Mesenchymal stem cell (in vitro differentiated cells and primary cell): ENCODE measurements around the gene C14orf180. TPM values are rescaled to one million over a fixed set of nuclear protein-coding genes. Genes with fewer than 3 reads are reported as not detected.

ENCODE experiments used
- DNase-seq: peaks from one replicate; pipeline ENCODE4 v3.0.0-alpha.2; 2013
- H2AFZ ChIP-seq: one replicate; pipeline ENCODE4 v1.6.1; 2013; ENCODE audit warnings: low read depth, mild to moderate bottlenecking, control low read depth, inconsistent platforms, low read length, moderate library complexity
- H2AK5ac ChIP-seq: 2 replicates; pipeline ENCODE4 v1.6.1; 2013; ENCODE audit warnings: low read length, moderate library complexity, mild to moderate bottlenecking, inconsistent platforms; ENCODE audit not compliant: severe bottlenecking
- H2BK120ac ChIP-seq: one replicate; pipeline ENCODE4 v1.6.1; 2013; ENCODE audit warnings: low read depth, mild to moderate bottlenecking, inconsistent platforms, low read length, moderate library complexity
- H2BK12ac ChIP-seq, 2 experiments: one replicate each; pipeline ENCODE4 v1.6.1; 2013; ENCODE audit warnings: inconsistent platforms in 2 of 2, low read length in 2 of 2, mild to moderate bottlenecking in 2 of 2, moderate library complexity in 2 of 2, control low read depth in 1 of 2
- H2BK15ac ChIP-seq: one replicate; pipeline ENCODE4 v1.6.1; 2013; ENCODE audit warnings: mild to moderate bottlenecking, low read depth, inconsistent platforms; ENCODE audit not compliant: poor library complexity, severe bottlenecking
- H2BK5ac ChIP-seq: 2 replicates; pipeline ENCODE4 v1.6.1; 2013; ENCODE audit warnings: low read depth, mild to moderate bottlenecking, low read length, control low read depth, inconsistent platforms; ENCODE audit not compliant: poor library complexity, severe bottlenecking
- H3K14ac ChIP-seq, 2 experiments: one replicate each; pipeline ENCODE4 v1.6.1; 2013; ENCODE audit warnings: inconsistent platforms in 2 of 2, low read length in 2 of 2, control low read depth in 1 of 2, mild to moderate bottlenecking in 1 of 2, moderate library complexity in 1 of 2
- H3K18ac ChIP-seq, 2 experiments: one replicate each; pipeline ENCODE4 v1.6.1; 2013; ENCODE audit warnings: inconsistent platforms in 2 of 2, low read length in 2 of 2, control low read depth in 1 of 2, low read depth in 1 of 2, mild to moderate bottlenecking in 1 of 2
- H3K23ac ChIP-seq, 2 experiments: one replicate each; pipeline ENCODE4 v1.6.1; 2013; ENCODE audit warnings: inconsistent platforms in 2 of 2, low read length in 2 of 2, mild to moderate bottlenecking in 2 of 2, moderate library complexity in 2 of 2, control low read depth in 1 of 2
- H3K27ac ChIP-seq: 2 replicates; pipeline ENCODE4 v1.5.1; 2013; ENCODE audit warnings: mild to moderate bottlenecking, moderate library complexity, low read length, control low read depth, inconsistent platforms; ENCODE audit not compliant: poor library complexity, severe bottlenecking
- H3K27me3 ChIP-seq, 2 experiments: 2 replicates each; pipeline versions ENCODE4 v1.6.1 to v1.7.0; 2013; ENCODE audit warnings: low read length in 2 of 2, mild to moderate bottlenecking in 2 of 2, moderate library complexity in 2 of 2, control low read depth in 1 of 2, inconsistent platforms in 1 of 2; ENCODE audit not compliant: control insufficient read depth in 1 of 2, insufficient read depth in 1 of 2
- H3K36me3 ChIP-seq, 2 experiments: 2 replicates each; pipeline versions ENCODE4 v1.6.1 to v1.7.0; 2013; ENCODE audit warnings: low read length in 2 of 2, control low read depth in 1 of 2, inconsistent platforms in 1 of 2, low read depth in 1 of 2, mild to moderate bottlenecking in 1 of 2; ENCODE audit not compliant: insufficient read depth in 2 of 2, control insufficient read depth in 1 of 2
- H3K4ac ChIP-seq, 2 experiments: one replicate each; pipeline ENCODE4 v1.6.1; 2013; ENCODE audit warnings: inconsistent platforms in 2 of 2, low read length in 2 of 2, mild to moderate bottlenecking in 2 of 2, moderate library complexity in 2 of 2, control low read depth in 1 of 2, low read depth in 1 of 2
- H3K4me1 ChIP-seq: 2 replicates; pipeline ENCODE4 v1.6.1; 2013; ENCODE audit warnings: low read depth, low read length, control low read depth; ENCODE audit not compliant: control insufficient read depth, insufficient read depth
- H3K4me2 ChIP-seq: 2 replicates; pipeline ENCODE4 v1.6.1; 2013; ENCODE audit warnings: low read length, mild to moderate bottlenecking, inconsistent platforms; ENCODE audit not compliant: poor library complexity, severe bottlenecking
- H3K4me3 ChIP-seq, 2 experiments: 2 replicates each; pipeline versions ENCODE4 v1.5.1 to v1.7.0; 2013; ENCODE audit warnings: low read length in 2 of 2, mild to moderate bottlenecking in 2 of 2, control low read depth in 1 of 2, low read depth in 1 of 2; ENCODE audit not compliant: insufficient read depth in 1 of 2
- H3K79me1 ChIP-seq: replicated peaks from 2 replicates; pipeline ENCODE4 v1.6.1; 2013; ENCODE audit warnings: mild to moderate bottlenecking, control low read depth, low read length, inconsistent platforms; ENCODE audit not compliant: poor library complexity, severe bottlenecking
- H3K9ac ChIP-seq: 2 replicates; pipeline ENCODE4 v1.7.0; 2013; ENCODE audit warnings: mild to moderate bottlenecking, low read length, moderate library complexity
- H3K9me3 ChIP-seq: 2 replicates; pipeline ENCODE4 v1.7.0; 2013; ENCODE audit warnings: mild to moderate bottlenecking, low read length; ENCODE audit not compliant: control insufficient read depth
- H4K8ac ChIP-seq: one replicate; pipeline ENCODE4 v1.6.1; 2013; ENCODE audit warnings: inconsistent platforms, mild to moderate bottlenecking, low read length, moderate library complexity
- H4K91ac ChIP-seq: one replicate; pipeline ENCODE4 v1.6.1; 2013; ENCODE audit warnings: mild to moderate bottlenecking, low read length, inconsistent platforms
- WGBS: methylation state at CpG from one replicate; pipeline ENCODE4 v1.1.7; 2013; ENCODE audit warnings: mixed read lengths; 5-methylcytosine and 5-hydroxymethylcytosine counted together
- polyA plus RNA-seq, 2 experiments: library from polyadenylated mRNA; stranded (reverse); fragments of 200-250 nt; gene quantifications; one replicate each; pipeline ENCODE4 v1.2.3, GENCODE V29; 2013

Gene C14orf180
- polyA plus RNA-seq (2013, experiment 1 of 2): not detected
- not detected for polyA plus RNA-seq (2013, experiment 2 of 2)

DNA sequence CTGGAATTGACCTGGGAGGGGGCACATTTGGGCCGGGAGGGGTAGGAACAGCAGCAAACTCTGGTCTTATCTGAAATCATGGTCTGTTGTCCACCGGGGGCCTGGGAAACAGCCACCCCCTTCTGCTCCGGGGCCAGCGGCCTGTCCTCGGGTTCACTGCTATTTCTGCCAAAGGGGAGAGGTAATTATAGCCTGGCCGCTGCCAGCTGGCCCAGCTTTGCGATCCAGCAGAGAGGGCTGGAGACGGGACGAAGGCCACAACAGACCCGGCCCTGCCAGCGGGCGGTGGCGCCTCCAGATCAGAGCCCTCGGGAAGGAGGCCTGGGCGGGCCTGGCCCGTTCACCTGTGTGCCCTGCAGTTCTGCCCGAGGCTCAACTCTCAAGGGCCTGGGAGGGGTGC, at the start of gene C14orf180:
Gene C14orf180 (plus strand): TSS at position 258 of the 400 bp plus-strand sequence. CDS start 6,667 bp downstream, outside the sequence.
- Histone ChIP-seq H3K23ac (no peak within 1 kb of the TSS), H2AK5ac (no peak within 1 kb of the TSS), H2BK120ac (no peak within 1 kb of the TSS), H3K27me3 (peaks cover 14 to 81% of the 10 kb centered on the region in 2 experiments), H4K91ac (no peak within 1 kb of the TSS), H3K4me3 (no peak within 1 kb of the TSS), H3K4me1 (no peaks in the 10 kb centered on the region), H3K14ac (no peak within 1 kb of the TSS), H3K79me1 (no peaks in the 10 kb centered on the region), H3K18ac (no peak within 1 kb of the TSS), H3K27ac (no peak within 1 kb of the TSS), H2BK12ac (no peak within 1 kb of the TSS), H3K9me3 (no peaks in the 10 kb centered on the region), H3K4ac (no peak within 1 kb of the TSS), H3K36me3 (no peaks in the 10 kb centered on the region), H2BK15ac (no peak within 1 kb of the TSS), H3K9ac (no peak within 1 kb of the TSS), H4K8ac (no peak within 1 kb of the TSS), H2BK5ac (no peak within 1 kb of the TSS), H2AFZ (no peak within 1 kb of the TSS), H3K4me2 (no peak within 1 kb of the TSS)
- DNase-seq: no peak
- WGBS: 84% methylated on average over 17 of the region's 17 CpGs

DNA sequence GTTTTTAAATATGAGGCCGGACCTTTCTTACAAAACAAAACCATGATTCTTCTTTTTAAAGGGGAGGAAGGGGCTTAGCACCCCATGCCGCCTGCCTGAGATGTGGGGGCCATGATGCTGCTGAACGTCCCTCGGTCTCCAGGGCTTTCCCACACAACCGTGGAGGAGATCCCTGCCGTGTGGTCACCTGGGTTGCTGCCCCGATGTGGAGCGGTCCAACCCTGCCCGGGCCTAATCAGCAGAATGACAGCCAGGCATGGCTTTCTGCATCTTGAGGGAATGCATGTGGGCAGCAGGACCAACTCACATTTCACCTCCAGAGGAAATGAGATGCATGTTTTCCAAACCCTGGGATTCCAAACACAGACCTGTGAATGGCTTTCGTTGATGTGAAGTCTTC, 48.9 kb upstream of the C14orf180 start:
- Histone ChIP-seq H3K27ac (no peak overlapping the region), H4K8ac (no peak overlapping the region), H3K79me1 (no peaks in the 10 kb centered on the region), H2BK12ac (no peak overlapping the region), H3K27me3 (peaks cover 0 to 13% of the 10 kb centered on the region in 2 experiments), H4K91ac (no peak overlapping the region), H2AFZ (peak overlapping the region; percentile 44), H3K9me3 (peaks cover 13% of the 10 kb centered on the region), H2BK15ac (no peak overlapping the region), H3K4me2 (no peak overlapping the region), H3K36me3 (no peaks in the 10 kb centered on the region), H2BK120ac (no peak overlapping the region), H3K9ac (no peak overlapping the region), H3K4me3 (no peak overlapping the region), H3K4ac (no peak overlapping the region), H2BK5ac (no peak overlapping the region), H2AK5ac (no peak overlapping the region), H3K18ac (no peak overlapping the region), H3K14ac (no peak overlapping the region), H3K23ac (no peak overlapping the region), H3K4me1 (no peaks in the 10 kb centered on the region)
- DNase-seq: no peak
- WGBS: 86% methylated on average over 10 of the region's 10 CpGs

DNA sequence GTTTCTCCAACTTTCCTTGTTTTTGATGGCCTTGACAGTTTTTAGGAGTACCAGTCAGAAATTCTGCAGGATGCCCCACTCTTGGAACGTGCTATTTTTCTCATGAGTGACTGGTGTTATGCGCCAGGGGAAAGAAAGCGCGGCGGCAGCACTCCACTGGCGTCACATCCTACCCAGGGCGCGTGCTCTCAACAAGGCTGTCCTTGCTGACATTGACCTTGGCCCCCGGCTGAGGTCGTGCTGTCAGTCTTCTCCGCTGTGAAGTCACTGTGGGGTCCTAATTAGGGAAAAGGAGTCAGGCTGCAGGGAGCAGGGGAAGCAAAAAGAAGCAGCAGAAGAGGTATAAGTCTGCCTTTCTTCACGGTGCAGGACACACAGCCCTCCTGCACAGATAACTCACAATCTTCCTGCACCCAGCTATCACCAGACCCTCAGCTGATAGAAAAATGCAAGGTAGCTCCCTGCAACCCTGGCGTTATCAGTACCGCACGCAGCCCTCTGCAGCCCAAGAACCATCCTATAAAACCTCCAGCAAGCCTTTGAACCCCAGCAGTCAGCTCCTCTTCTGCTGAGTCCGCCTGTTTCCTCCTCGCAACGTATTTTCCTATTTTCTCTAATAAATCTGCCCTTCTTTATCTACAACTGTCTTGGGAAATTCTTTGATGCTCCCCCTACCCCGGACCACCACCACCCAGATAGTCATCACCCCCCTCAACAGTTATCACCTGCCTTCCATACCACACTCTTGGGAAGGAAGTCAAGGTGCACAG, 48.0 kb upstream of the C14orf180 start:
- Histone ChIP-seq H2AK5ac (no peak overlapping the region), H3K9ac (no peak overlapping the region), H2BK12ac (no peak overlapping the region), H4K91ac (no peak overlapping the region), H3K36me3 (no peaks in the 10 kb centered on the region), H3K14ac (no peak overlapping the region), H3K4me2 (no peak overlapping the region), H2AFZ (no peak overlapping the region), H3K27ac (no peak overlapping the region), H3K18ac (no peak overlapping the region), H3K4me1 (no peaks in the 10 kb centered on the region), H3K27me3 (peaks cover 0 to 13% of the 10 kb centered on the region in 2 experiments), H2BK5ac (no peak overlapping the region), H3K9me3 (peaks cover 13% of the 10 kb centered on the region), H3K4ac (no peak overlapping the region), H3K79me1 (no peaks in the 10 kb centered on the region), H4K8ac (no peak overlapping the region), H3K23ac (no peak overlapping the region), H3K4me3 (no peak overlapping the region), H2BK120ac (no peak overlapping the region), H2BK15ac (no peak overlapping the region)
- no peak for DNase-seq
- WGBS: 78% methylated on average over 19 of the region's 19 CpGs

DNA sequence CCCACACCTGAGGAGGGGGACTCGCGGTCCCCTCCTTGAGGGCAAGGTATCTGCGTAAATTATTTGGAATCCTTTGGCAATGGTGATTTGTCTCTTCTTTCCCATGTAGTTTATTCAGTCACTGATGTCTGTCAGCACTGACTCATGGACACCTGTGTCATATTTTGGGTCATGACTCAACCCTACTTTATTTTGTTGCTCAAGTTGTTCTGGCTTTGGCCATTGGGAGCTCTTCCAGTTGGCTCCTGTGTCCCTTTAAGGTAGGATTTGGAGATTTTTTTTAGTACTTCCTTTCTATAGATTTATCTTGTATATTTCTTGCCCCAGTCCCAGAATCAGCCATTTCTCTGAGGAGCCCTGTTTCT, 47.4 kb upstream of the C14orf180 start:
- Histone ChIP-seq H2BK12ac (no peak overlapping the region), H3K27ac (no peak overlapping the region), H4K91ac (no peak overlapping the region), H2BK15ac (no peak overlapping the region), H3K4me2 (no peak overlapping the region), H2AFZ (no peak overlapping the region), H3K79me1 (no peaks in the 10 kb centered on the region), H2BK5ac (no peak overlapping the region), H3K23ac (no peak overlapping the region), H3K4me1 (peaks cover 3% of the 10 kb centered on the region), H4K8ac (no peak overlapping the region), H3K4me3 (no peak overlapping the region), H3K27me3 (peaks cover 0 to 17% of the 10 kb centered on the region in 2 experiments), H3K36me3 (no peaks in the 10 kb centered on the region), H2BK120ac (no peak overlapping the region), H3K9me3 (peaks cover 13% of the 10 kb centered on the region), H3K14ac (no peak overlapping the region), H3K9ac (no peak overlapping the region), H3K18ac (no peak overlapping the region), H2AK5ac (no peak overlapping the region), H3K4ac (no peak overlapping the region)
- WGBS: 71% methylated on average over 3 of the region's 3 CpGs
- no peak for DNase-seq
